H9 (cell line): ENCODE measurements around the gene RAD23B. TPM values are rescaled to one million over a fixed set of nuclear protein-coding genes. Genes with fewer than 3 reads are reported as not detected.

ENCODE experiments used
- DNase-seq: peaks from one replicate; pipeline ENCODE4 v3.0.0-alpha.2; 2017
- H2AFZ ChIP-seq: one replicate; pipeline ENCODE4 v1.6.1; 2013; ENCODE audit warnings: mild to moderate bottlenecking, low read length, control low read depth, moderate library complexity
- H2AK5ac ChIP-seq: 2 replicates; pipeline ENCODE4 v1.6.1; 2013; ENCODE audit warnings: low read length, control low read depth, mixed read lengths; ENCODE audit not compliant: insufficient read length
- H2BK120ac ChIP-seq: one replicate; pipeline ENCODE4 v1.6.1; 2013; ENCODE audit warnings: low read depth, mild to moderate bottlenecking, low read length, control low read depth, inconsistent platforms; ENCODE audit not compliant: poor library complexity, severe bottlenecking
- H2BK12ac ChIP-seq: 2 replicates; pipeline ENCODE4 v1.6.1; 2013; ENCODE audit warnings: low read length, control low read depth, mixed read lengths, low read depth; ENCODE audit not compliant: insufficient read length
- H2BK15ac ChIP-seq: 2 replicates; pipeline ENCODE4 v1.6.1; 2013; ENCODE audit warnings: low read depth, low read length, control low read depth
- H2BK20ac ChIP-seq: one replicate; pipeline ENCODE4 v1.6.1; 2013; ENCODE audit warnings: low read depth, mild to moderate bottlenecking, low read length, control low read depth, inconsistent platforms; ENCODE audit not compliant: poor library complexity, severe bottlenecking
- H2BK5ac ChIP-seq: 2 replicates; pipeline ENCODE4 v1.6.1; 2013; ENCODE audit warnings: low read length, control low read depth, mixed read lengths; ENCODE audit not compliant: insufficient read length
- H3K14ac ChIP-seq: 2 replicates; pipeline ENCODE4 v1.6.1; 2013; ENCODE audit warnings: low read length, control low read depth; ENCODE audit not compliant: insufficient read depth
- H3K18ac ChIP-seq: 2 replicates; pipeline ENCODE4 v1.6.1; 2013; ENCODE audit warnings: low read depth, mild to moderate bottlenecking, mixed read lengths, low read length, control low read depth; ENCODE audit not compliant: insufficient read length
- H3K23ac ChIP-seq: 2 replicates; pipeline ENCODE4 v1.6.1; 2013; ENCODE audit warnings: low read length, control low read depth, mixed read lengths, low read depth; ENCODE audit not compliant: insufficient read length
- H3K23me2 ChIP-seq: 2 replicates; pipeline ENCODE4 v1.6.1; 2013; ENCODE audit warnings: low read depth, mild to moderate bottlenecking, mixed read lengths, low read length, control low read depth; ENCODE audit not compliant: insufficient read length, poor library complexity, severe bottlenecking
- H3K27ac ChIP-seq: 2 replicates; pipeline ENCODE4 v1.5.1; 2013; ENCODE audit warnings: low read length, control low read depth, mixed read lengths, low read depth; ENCODE audit not compliant: insufficient read length
- H3K27me3 ChIP-seq: 2 replicates; pipeline ENCODE4 v1.6.1; 2013; ENCODE audit warnings: low read length, control low read depth, inconsistent platforms; ENCODE audit not compliant: insufficient read depth
- H3K4ac ChIP-seq: 2 replicates; pipeline ENCODE4 v1.6.1; 2013; ENCODE audit warnings: low read depth, mild to moderate bottlenecking, control low read depth, inconsistent platforms, low read length, moderate library complexity
- H3K4me1 ChIP-seq: 2 replicates; pipeline ENCODE4 v1.6.1; 2013; ENCODE audit warnings: low read length, control low read depth, inconsistent platforms; ENCODE audit not compliant: insufficient read depth
- H3K4me2 ChIP-seq: 2 replicates; pipeline ENCODE4 v1.6.1; 2013; ENCODE audit warnings: low read length, control low read depth, mixed read lengths; ENCODE audit not compliant: insufficient read length, insufficient read depth
- H3K56ac ChIP-seq: 2 replicates; pipeline ENCODE4 v1.6.1; 2013; ENCODE audit warnings: low read depth, mild to moderate bottlenecking, mixed read lengths, low read length, control low read depth; ENCODE audit not compliant: insufficient read length
- H3K79me1 ChIP-seq: 2 replicates; pipeline ENCODE4 v1.6.1; 2013; ENCODE audit warnings: low read depth, mild to moderate bottlenecking, moderate library complexity, low read length, control low read depth, inconsistent platforms; ENCODE audit not compliant: insufficient read depth, poor library complexity, severe bottlenecking
- H3K79me2 ChIP-seq: 2 replicates; pipeline ENCODE4 v1.6.1; 2013; ENCODE audit warnings: low read length, control low read depth, inconsistent platforms; ENCODE audit not compliant: insufficient read depth
- H3K9ac ChIP-seq: 2 replicates; pipeline ENCODE4 v1.6.1; 2013; ENCODE audit warnings: low read length, control low read depth, mixed read lengths; ENCODE audit not compliant: insufficient read length; ENCODE audit errors: extremely low read depth
- H3K9me3 ChIP-seq: one replicate; pipeline ENCODE4 v1.6.1; 2013; ENCODE audit warnings: low read depth, low read length, inconsistent platforms; ENCODE audit not compliant: control insufficient read depth
- H3T11ph ChIP-seq: one replicate; pipeline ENCODE4 v1.6.1; 2013; ENCODE audit warnings: mild to moderate bottlenecking, low read length, control low read depth, inconsistent platforms
- H4K20me1 ChIP-seq: one replicate; pipeline ENCODE4 v1.6.1; 2013; ENCODE audit not compliant: control insufficient read depth, insufficient read length, insufficient read depth
- H4K5ac ChIP-seq: 2 replicates; pipeline ENCODE4 v1.6.1; 2013; ENCODE audit warnings: low read depth, mild to moderate bottlenecking, mixed read lengths, low read length, control low read depth; ENCODE audit not compliant: insufficient read length
- H4K8ac ChIP-seq: replicated peaks from 2 replicates; pipeline ENCODE4 v1.6.1; 2013; ENCODE audit warnings: low read length, control low read depth, mixed read lengths, low read depth; ENCODE audit not compliant: insufficient read length
- H4K91ac ChIP-seq: 2 replicates; pipeline ENCODE4 v1.6.1; 2013; ENCODE audit warnings: low read depth, mild to moderate bottlenecking, moderate library complexity, mixed read lengths, low read length, control low read depth; ENCODE audit not compliant: insufficient read length
- H3K27ac Mint-ChIP-seq, 3 experiments: 2 replicates in 2 of 3; 3 replicates in 1 of 3; pipeline ENCODE4 v1.8.0; 2020 to 2021; ENCODE audit warnings: mixed read lengths in 3 of 3, mild to moderate bottlenecking in 1 of 3, moderate library complexity in 1 of 3
- H3K27me3 Mint-ChIP-seq: 2 replicates; pipeline ENCODE4 v1.8.0; 2021; ENCODE audit warnings: low read depth, mild to moderate bottlenecking, moderate library complexity, mixed read lengths
- H3K36me3 Mint-ChIP-seq, 3 experiments: 2 replicates in 2 of 3; 3 replicates in 1 of 3; pipeline ENCODE4 v1.8.0; 2020 to 2021; ENCODE audit warnings: low read depth in 3 of 3, mixed read lengths in 3 of 3; ENCODE audit not compliant: insufficient read depth in 1 of 3
- H3K4me1 Mint-ChIP-seq, 2 experiments: 2 replicates each; pipeline ENCODE4 v1.8.0; 2020; ENCODE audit warnings: mixed read lengths in 2 of 2
- H3K4me3 Mint-ChIP-seq, 2 experiments: 2 replicates in 1 of 2; 3 replicates in 1 of 2; pipeline ENCODE4 v1.8.0; 2020 to 2021; ENCODE audit warnings: mild to moderate bottlenecking in 2 of 2, mixed read lengths in 2 of 2, moderate library complexity in 1 of 2
- H3K9me3 Mint-ChIP-seq, 2 experiments: 2 replicates in 1 of 2; 3 replicates in 1 of 2; pipeline ENCODE4 v1.8.0; 2020; ENCODE audit warnings: mild to moderate bottlenecking in 2 of 2, mixed read lengths in 2 of 2, moderate library complexity in 1 of 2
- WGBS: extraction: QIAGEN DNeasy Blood & Tissue Kit; methylation state at CpG from one replicate; pipeline ENCODE4 v1.1.7; 2013; ENCODE audit warnings: missing lambda C conversion rate, low lambda C conversion rate, mixed read lengths; ENCODE audit not compliant: insufficient read length; ENCODE audit errors: extremely low coverage; 5-methylcytosine and 5-hydroxymethylcytosine counted together
- total RNA-seq: library from RNA; stranded (reverse); gene quantifications from 2 replicates; pipeline ENCODE4 v1.2.1, GENCODE V29; 2021
- TF ChIP-seq, protein P1 (sequence below): fragments of 200-600 bp; sonication (generic); conservative IDR thresholded peaks from 3 replicates; pipeline ENCODE4 v1.8.0; 2021; ENCODE audit warnings: antibody characterized with exemption, mild to moderate bottlenecking

RAD23B gene
- total RNA-seq, 1 experiment from 2014 or later, result 154 TPM

DNA sequence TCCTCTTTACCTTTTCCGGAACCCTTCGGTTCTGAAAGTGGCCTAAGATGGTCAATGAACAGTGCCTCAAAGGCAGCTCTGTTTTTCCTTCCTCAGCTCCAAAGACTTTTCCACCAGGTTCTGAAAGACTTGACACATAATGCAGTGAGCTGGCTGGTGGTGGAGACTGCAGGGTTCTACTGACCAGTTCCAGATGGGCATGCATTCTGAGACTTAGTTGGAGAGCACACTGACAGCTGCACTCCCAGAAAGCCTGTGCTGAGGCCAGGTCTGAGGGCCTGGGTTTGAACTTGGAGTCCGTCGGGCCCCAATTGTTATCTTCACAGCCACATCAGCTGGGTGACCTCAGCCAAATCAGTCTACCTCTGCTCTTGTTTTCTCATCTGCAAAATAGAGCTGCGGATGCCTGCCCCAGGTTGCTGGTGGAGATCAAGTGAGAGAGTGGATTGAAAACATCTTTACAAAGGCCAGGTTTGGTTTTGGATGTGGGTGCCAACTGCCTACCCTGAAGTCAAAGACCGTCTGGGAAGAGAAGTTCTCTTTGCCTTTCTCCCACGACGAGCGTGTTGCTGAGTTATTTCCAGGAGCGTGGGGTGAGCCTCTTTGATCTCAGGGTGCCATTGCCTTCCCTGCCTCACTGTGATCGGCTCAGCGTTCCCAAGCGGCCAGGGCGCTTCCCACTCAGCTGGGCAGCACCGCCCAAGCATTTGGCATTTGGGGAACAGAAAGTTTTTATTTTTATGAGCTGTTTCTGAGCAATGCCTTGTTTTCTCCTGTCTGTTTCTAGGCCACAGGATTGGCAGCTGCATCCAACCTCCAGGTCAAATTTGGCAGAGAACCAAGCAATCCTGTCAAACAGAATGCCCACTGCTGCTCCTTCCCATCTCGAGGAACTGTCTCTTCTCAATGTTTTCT, 54.9 kb downstream of the RAD23B start:
- H4K91ac ChIP-seq, result no peak overlapping the region
- peaks cover 2% of the 10 kb centered on the region; the same call in 1 of the 2 replicates for H3K4me1 ChIP-seq
- H3K27ac Mint-ChIP-seq, result peak overlapping the region in 2 of 3 experiments; percentile 41 to 71; a peak in 3 of 7 replicates
- no peak overlapping the region for H3K4me2 ChIP-seq
- H2BK5ac ChIP-seq, result no peak overlapping the region
- no peak overlapping the region for H3K18ac ChIP-seq
- peaks cover 2 to 3% of the 10 kb centered on the region in 2 experiments; a peak in 2 of 4 replicates for H3K4me1 Mint-ChIP-seq
- no peak overlapping the region for H3K27ac ChIP-seq
- H3K14ac ChIP-seq, result no peak overlapping the region
- no peaks in the 10 kb centered on the region for H3K9me3 ChIP-seq
- H2BK15ac ChIP-seq, result no peak overlapping the region
- no peaks in the 10 kb centered on the region for H3K9me3 Mint-ChIP-seq
- H2BK120ac ChIP-seq, result no peak overlapping the region
- H2AK5ac ChIP-seq, result no peak overlapping the region
- no peak overlapping the region for H3K56ac ChIP-seq
- H3K36me3 Mint-ChIP-seq, result peaks cover 9 to 38% (median 19%) of the 10 kb centered on the region in 3 experiments; a peak in 6 of 7 replicates
- no peaks in the 10 kb centered on the region for H3K27me3 ChIP-seq
- no peaks in the 10 kb centered on the region for H3K79me2 ChIP-seq
- H4K5ac ChIP-seq, result no peak overlapping the region
- no peak overlapping the region for H3K4me3 Mint-ChIP-seq
- no peak overlapping the region for H3K9ac ChIP-seq
- H3K79me1 ChIP-seq, result no peaks in the 10 kb centered on the region
- H3K27me3 Mint-ChIP-seq, result no peaks in the 10 kb centered on the region
- TF ChIP-seq, protein P1, sequence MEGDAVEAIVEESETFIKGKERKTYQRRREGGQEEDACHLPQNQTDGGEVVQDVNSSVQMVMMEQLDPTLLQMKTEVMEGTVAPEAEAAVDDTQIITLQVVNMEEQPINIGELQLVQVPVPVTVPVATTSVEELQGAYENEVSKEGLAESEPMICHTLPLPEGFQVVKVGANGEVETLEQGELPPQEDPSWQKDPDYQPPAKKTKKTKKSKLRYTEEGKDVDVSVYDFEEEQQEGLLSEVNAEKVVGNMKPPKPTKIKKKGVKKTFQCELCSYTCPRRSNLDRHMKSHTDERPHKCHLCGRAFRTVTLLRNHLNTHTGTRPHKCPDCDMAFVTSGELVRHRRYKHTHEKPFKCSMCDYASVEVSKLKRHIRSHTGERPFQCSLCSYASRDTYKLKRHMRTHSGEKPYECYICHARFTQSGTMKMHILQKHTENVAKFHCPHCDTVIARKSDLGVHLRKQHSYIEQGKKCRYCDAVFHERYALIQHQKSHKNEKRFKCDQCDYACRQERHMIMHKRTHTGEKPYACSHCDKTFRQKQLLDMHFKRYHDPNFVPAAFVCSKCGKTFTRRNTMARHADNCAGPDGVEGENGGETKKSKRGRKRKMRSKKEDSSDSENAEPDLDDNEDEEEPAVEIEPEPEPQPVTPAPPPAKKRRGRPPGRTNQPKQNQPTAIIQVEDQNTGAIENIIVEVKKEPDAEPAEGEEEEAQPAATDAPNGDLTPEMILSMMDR, result no peak
- H2BK20ac ChIP-seq, result no peak overlapping the region
- H4K20me1 ChIP-seq, result no peaks in the 10 kb centered on the region
- H3T11ph ChIP-seq, result no peak overlapping the region
- no peak overlapping the region for H2BK12ac ChIP-seq
- no peak overlapping the region for H3K23ac ChIP-seq
- WGBS, result no CpG with 5 or more reads among the region's 16 CpGs
- no peak overlapping the region for H4K8ac ChIP-seq
- H2AFZ ChIP-seq, result no peak overlapping the region
- no peaks in the 10 kb centered on the region for H3K23me2 ChIP-seq
- DNase-seq, result no peak
- H3K4ac ChIP-seq, result no peak overlapping the region
